ENCODE results near the gene PIGH. TPM values are rescaled to one million over a fixed set of nuclear protein-coding genes. Genes with fewer than 3 reads are reported as not detected.

PIGH gene
- polyA plus RNA-seq, 1 donor from 2014 or later, result 91.8 TPM

GRCh38 chr14:67619446-67620216 lies 19.6 kb upstream of the PIGH start, which contains the start of gene ARG2:
Gene ARG2, plus strand, starts transcription at chr14:67619920. Its CDS starts 58 bp downstream, at chr14:67619978.
- H3K9me2 ChIP-seq (ENCODE audit: insufficient read depth, low read length), result no peaks in the 10 kb centered on the region
- peak within 1 kb of the TSS; percentile 98 for H3K4me2 ChIP-seq (ENCODE audit: low read length)
- peak within 1 kb of the TSS; percentile 80 for H2AFZ ChIP-seq (ENCODE audit: low read depth, low read length)
- H3K27me3 ChIP-seq (ENCODE audit: insufficient read depth, low read depth, low read length), result no peaks in the 10 kb centered on the region
- peak within 1 kb of the TSS; percentile 95 for H3K9ac ChIP-seq (ENCODE audit: low read length)
- peak within 1 kb of the TSS; percentile 81 for H3K4me3 ChIP-seq (ENCODE audit: low read length)
- H4K20me1 ChIP-seq (ENCODE audit: insufficient read depth), result no peaks in the 10 kb centered on the region
- peaks cover 14% of the 10 kb centered on the region for H3K79me2 ChIP-seq (replicated peaks; ENCODE audit: insufficient read depth, low read length)
- H3K27ac ChIP-seq (ENCODE audit: low read length), result peak within 1 kb of the TSS; percentile 92
- no peaks in the 10 kb centered on the region for H3F3A ChIP-seq (ENCODE audit: insufficient read depth, low read length, poor library complexity, severe bottlenecking)
- peaks cover 15% of the 10 kb centered on the region for H3K36me3 ChIP-seq (ENCODE audit: insufficient read depth, low read length)
- TF ChIP-seq RAD21 (conservative IDR thresholded peaks at IDR 0.05) (no peak), TAF1 (IDR thresholded peaks at IDR 0.05; ENCODE audit: low read depth) (peak; percentile 94), MXI1 (conservative IDR thresholded peaks at IDR 0.05; ENCODE audit: poor library complexity, severe bottlenecking) (peak; percentile 72), POLR2AphosphoS5 (IDR thresholded peaks at IDR 0.05) (peak; percentile 99), EZH2 (IDR thresholded peaks at IDR 0.05; ENCODE audit: borderline replicate concordance, insufficient read depth, low read length, poor library complexity, severe bottlenecking) (no peak), REST (IDR thresholded peaks at IDR 0.05; ENCODE audit: borderline replicate concordance) (peak; percentile 88), EP300 (conservative IDR thresholded peaks at IDR 0.05; ENCODE audit: poor library complexity, severe bottlenecking) (no peak), SMC3 (conservative IDR thresholded peaks at IDR 0.05; ENCODE audit: poor library complexity) (no peak), CTCF (IDR thresholded peaks at IDR 0.05; ENCODE audit: poor library complexity, severe bottlenecking) (peak; percentile 61)
- H3K9me3 ChIP-seq (ENCODE audit: low read length), result no peaks in the 10 kb centered on the region

GRCh38 chr14:67618617-67619063 lies 18.6 kb upstream of the PIGH start:
- Histone ChIP-seq H4K20me1 (ENCODE audit: insufficient read depth) (no peaks in the 10 kb centered on the region), H3K27me3 (ENCODE audit: insufficient read depth, low read depth, low read length) (no peaks in the 10 kb centered on the region), H2AFZ (ENCODE audit: low read depth, low read length) (no peak overlapping the region), H3K4me2 (ENCODE audit: low read length) (no peak overlapping the region), H3K79me2 (replicated peaks; ENCODE audit: insufficient read depth, low read length) (peaks cover 12% of the 10 kb centered on the region), H3K4me3 (ENCODE audit: low read length) (no peak overlapping the region), H3K36me3 (ENCODE audit: insufficient read depth, low read length) (peaks cover 8% of the 10 kb centered on the region), H3K9me3 (ENCODE audit: low read length) (no peaks in the 10 kb centered on the region), H3K9ac (ENCODE audit: low read length) (peak overlapping the region; percentile 95), H3K27ac (ENCODE audit: low read length) (peak overlapping the region; percentile 92), H3F3A (ENCODE audit: insufficient read depth, low read length, poor library complexity, severe bottlenecking) (no peaks in the 10 kb centered on the region), H3K9me2 (ENCODE audit: insufficient read depth, low read length) (no peaks in the 10 kb centered on the region)
- TF ChIP-seq REST (IDR thresholded peaks at IDR 0.05; ENCODE audit: borderline replicate concordance), result no peak
- no peak for TF ChIP-seq MXI1 (conservative IDR thresholded peaks at IDR 0.05; ENCODE audit: poor library complexity, severe bottlenecking)
- no peak for TF ChIP-seq POLR2AphosphoS5 (IDR thresholded peaks at IDR 0.05)
- TF ChIP-seq EP300 (conservative IDR thresholded peaks at IDR 0.05; ENCODE audit: poor library complexity, severe bottlenecking), result no peak
- TF ChIP-seq EZH2 (IDR thresholded peaks at IDR 0.05; ENCODE audit: borderline replicate concordance, insufficient read depth, low read length, poor library complexity, severe bottlenecking), result no peak
- peak; percentile 79 for TF ChIP-seq CTCF (IDR thresholded peaks at IDR 0.05; ENCODE audit: poor library complexity, severe bottlenecking)
- TF ChIP-seq SMC3 (conservative IDR thresholded peaks at IDR 0.05; ENCODE audit: poor library complexity), result peak; percentile 74
- TF ChIP-seq TAF1 (IDR thresholded peaks at IDR 0.05; ENCODE audit: low read depth), result no peak
- TF ChIP-seq RAD21 (conservative IDR thresholded peaks at IDR 0.05), result peak; percentile 65
